Nephron progenitor cell (in vitro differentiated cells): ENCODE results near the gene GP1BB.
A peak's percentile ranks its signal among the peaks of the same experiment; 100 is the strongest.

ENCODE experiments used
- DNase-seq: peaks from one replicate; pipeline ENCODE4 v3.0.0; 2021
- H3K27ac Mint-ChIP-seq: 2 replicates; pipeline ENCODE4 v1.8.0; 2021; ENCODE audit warnings: mild to moderate bottlenecking, moderate library complexity, mixed read lengths
- H3K27me3 Mint-ChIP-seq: 2 replicates; pipeline ENCODE4 v1.8.0; 2021; ENCODE audit warnings: mild to moderate bottlenecking, low read depth, mixed read lengths; ENCODE audit not compliant: poor library complexity
- H3K36me3 Mint-ChIP-seq: 2 replicates; pipeline ENCODE4 v1.8.0; 2021; ENCODE audit warnings: low read depth, mixed read lengths
- H3K4me1 Mint-ChIP-seq: 2 replicates; pipeline ENCODE4 v1.8.0; 2021; ENCODE audit warnings: mixed read lengths
- H3K4me3 Mint-ChIP-seq: 2 replicates; pipeline ENCODE4 v1.8.0; 2021; ENCODE audit warnings: mild to moderate bottlenecking, moderate library complexity, mixed read lengths
- H3K9me3 Mint-ChIP-seq: 2 replicates; pipeline ENCODE4 v1.8.0; 2021; ENCODE audit warnings: mild to moderate bottlenecking, moderate library complexity, mixed read lengths
- CTCF ChIP-seq: fragments of 200-600 bp; sonication (generic); IDR thresholded peaks from 2 replicates; pipeline ENCODE4 v1.5.0; 2021; ENCODE audit warnings: antibody characterized with exemption

The GP1BB gene

DNA sequence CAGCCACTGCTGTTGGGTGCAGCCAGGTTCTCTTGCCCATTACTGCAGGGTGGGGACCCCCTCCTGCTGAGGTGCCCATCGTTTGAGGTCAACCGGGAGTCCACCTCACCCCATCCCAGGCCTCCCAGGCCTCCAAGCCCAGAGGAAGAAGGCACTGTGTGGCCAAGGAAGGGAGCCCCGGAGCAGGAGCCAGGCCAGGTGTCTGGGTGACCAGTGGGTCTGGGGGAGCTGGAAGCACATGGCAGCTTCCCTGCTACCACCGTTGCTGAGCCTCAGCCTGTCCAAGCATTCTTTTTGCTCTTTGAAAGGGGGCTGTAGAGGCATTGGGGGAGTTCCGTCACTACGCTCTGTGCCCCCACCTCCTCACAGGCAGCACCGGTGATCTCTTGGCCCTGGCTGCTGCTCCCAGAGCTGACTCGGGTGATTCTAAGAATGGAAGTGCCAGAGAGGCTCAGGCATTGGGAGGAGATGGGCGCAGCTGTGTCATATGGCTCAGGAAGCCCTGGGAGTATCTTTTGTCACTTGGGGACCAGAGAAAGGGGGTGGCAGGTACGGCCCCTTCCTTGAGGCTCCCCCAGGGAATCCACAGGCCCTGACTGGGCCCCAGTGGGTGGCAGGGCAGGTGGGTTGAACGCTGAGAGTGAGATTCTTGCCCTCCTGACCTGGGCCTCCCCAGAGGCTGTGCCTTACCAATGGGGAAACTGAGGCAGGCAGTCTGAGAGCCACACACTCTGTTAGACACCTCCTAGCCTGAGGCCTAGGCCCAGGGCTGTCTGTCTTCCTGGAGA is 7.1 kb upstream of the GP1BB start:
- no peak overlapping the region for H3K27ac Mint-ChIP-seq
- peaks cover 13% of the 10 kb centered on the region for H3K36me3 Mint-ChIP-seq
- TF ChIP-seq CTCF = no peak
- H3K4me3 Mint-ChIP-seq = no peak overlapping the region
- peaks cover 18% of the 10 kb centered on the region for H3K4me1 Mint-ChIP-seq
- H3K9me3 Mint-ChIP-seq = peaks cover 11% of the 10 kb centered on the region
- DNase-seq = peak; percentile 4
- H3K27me3 Mint-ChIP-seq = peaks cover 77% of the 10 kb centered on the region

GRCh38 chr22:19716829-19717105 is 6.6 kb upstream of the GP1BB start:
- DNase-seq = peak; percentile 1
- Mint-ChIP-seq H3K27ac (no peak overlapping the region), H3K27me3 (peaks cover 78% of the 10 kb centered on the region), H3K9me3 (peaks cover 11% of the 10 kb centered on the region), H3K36me3 (peaks cover 13% of the 10 kb centered on the region), H3K4me3 (no peak overlapping the region), H3K4me1 (peaks cover 21% of the 10 kb centered on the region)
- no peak for TF ChIP-seq CTCF

DNA sequence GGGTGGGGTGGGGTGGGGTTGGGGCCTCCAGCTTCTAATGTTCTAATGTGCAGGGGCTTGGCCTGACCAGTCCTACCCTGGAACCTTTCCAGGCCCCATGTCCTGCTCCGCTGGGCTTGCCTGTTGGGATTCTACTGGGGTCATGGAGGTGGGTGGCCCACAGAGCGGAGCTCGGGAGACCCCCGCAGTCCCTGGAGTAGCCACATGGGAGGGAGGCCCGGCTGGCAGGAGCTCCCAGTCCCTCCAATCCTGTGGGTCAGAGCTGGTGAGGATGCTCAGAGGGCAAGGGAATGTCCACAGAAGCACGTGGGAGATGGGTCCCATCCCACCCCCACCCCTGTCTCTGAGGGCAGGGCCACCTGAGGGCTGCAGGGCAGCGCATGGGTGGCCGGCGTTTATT is 6.2 kb upstream of the GP1BB start:
- no peak overlapping the region for H3K4me3 Mint-ChIP-seq
- no peak for TF ChIP-seq CTCF
- peak; percentile 19 for DNase-seq
- H3K9me3 Mint-ChIP-seq = peaks cover 11% of the 10 kb centered on the region
- H3K27ac Mint-ChIP-seq = no peak overlapping the region
- peaks cover 78% of the 10 kb centered on the region for H3K27me3 Mint-ChIP-seq
- peaks cover 18% of the 10 kb centered on the region for H3K4me1 Mint-ChIP-seq
- H3K36me3 Mint-ChIP-seq = peaks cover 13% of the 10 kb centered on the region

DNA sequence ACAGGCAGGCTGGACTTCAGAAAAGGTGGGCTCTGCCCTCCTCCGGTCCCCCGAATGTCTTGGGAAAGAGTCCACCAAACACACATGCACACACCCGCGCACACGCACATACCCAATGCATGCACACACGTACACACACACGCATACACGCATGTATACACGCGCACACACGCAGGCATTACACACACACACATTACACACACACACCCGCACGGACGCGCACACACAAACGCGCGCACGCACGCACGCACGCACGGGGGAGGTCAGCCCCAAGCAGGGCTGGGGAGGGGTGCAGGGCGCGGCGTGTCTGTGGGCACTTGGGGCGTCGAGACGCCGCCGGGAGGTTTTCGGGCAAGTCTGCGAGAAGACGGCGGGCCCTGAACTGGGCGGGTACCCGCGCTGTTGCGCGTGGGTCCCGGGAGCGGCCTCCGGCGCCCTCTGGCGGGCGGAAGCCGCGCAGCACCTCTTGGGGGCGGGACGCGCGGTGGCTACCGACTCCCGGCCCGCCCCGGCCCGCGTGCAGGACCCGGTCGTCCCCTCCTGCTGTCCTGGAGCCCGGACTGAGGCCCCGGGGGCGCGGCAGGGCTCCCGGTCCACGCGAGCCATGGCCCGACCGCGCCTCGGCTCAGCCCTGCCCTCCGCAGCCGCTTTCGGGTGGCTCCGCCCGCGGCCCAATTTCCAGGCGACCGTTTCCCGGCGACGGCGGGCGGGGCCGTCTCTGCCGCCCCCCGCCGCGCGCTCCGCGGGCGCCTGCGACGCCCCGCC is 5.5 kb upstream of the GP1BB start:
- Mint-ChIP-seq H3K36me3 (peaks cover 13% of the 10 kb centered on the region), H3K4me1 (peaks cover 21% of the 10 kb centered on the region), H3K4me3 (peak overlapping the region; percentile 74), H3K27ac (no peak overlapping the region), H3K9me3 (peaks cover 11% of the 10 kb centered on the region), H3K27me3 (peaks cover 78% of the 10 kb centered on the region)
- peak; percentile 84 for DNase-seq
- peak; percentile 82 for TF ChIP-seq CTCF

DNA sequence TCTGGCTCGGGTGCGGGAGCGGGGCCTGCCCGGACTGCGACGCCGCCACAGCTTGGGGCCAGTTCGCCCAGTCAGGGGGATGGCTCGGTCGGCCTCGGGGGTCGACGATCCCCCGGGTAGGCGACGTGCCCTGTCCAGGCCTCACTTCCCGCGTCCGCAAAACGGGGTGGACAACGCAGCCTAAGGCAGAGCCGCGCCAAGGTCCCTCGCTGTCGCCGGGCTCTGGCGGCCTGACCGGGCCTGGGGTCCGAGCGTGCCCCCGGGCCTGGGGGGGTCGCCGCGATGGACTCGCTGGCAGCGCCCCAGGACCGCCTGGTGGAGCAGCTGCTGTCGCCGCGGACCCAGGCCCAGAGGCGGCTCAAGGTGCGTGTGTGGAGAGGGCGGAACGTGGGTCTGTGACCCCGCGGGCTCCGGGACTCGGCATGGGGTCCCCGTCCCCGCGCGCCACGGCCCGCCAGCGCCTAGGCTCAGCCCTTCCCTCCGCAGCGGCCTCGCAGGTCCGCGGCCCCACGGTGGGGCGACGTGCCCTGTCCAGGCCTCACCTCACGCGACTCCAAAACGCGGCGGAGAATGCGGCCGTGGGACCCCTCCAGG is 4.8 kb upstream of the GP1BB start:
- Mint-ChIP-seq H3K27me3 (peaks cover 78% of the 10 kb centered on the region), H3K36me3 (peaks cover 13% of the 10 kb centered on the region), H3K9me3 (peaks cover 11% of the 10 kb centered on the region), H3K4me1 (peaks cover 26% of the 10 kb centered on the region), H3K27ac (no peak overlapping the region), H3K4me3 (peak overlapping the region; percentile 42)
- TF ChIP-seq CTCF = no peak
- DNase-seq = peak; percentile 27
